GM21723 (cell line): ENCODE measurements around the gene GLT8D2.

ENCODE experiments used
- ATAC-seq: cut with Tn5 transposase; IDR thresholded peaks from one replicate; pipeline ENCODE4 v1.9.1; 2021; ENCODE audit warnings: mild to moderate bottlenecking, moderate library complexity; ENCODE audit not compliant: unreplicated experiment

GLT8D2 gene

DNA sequence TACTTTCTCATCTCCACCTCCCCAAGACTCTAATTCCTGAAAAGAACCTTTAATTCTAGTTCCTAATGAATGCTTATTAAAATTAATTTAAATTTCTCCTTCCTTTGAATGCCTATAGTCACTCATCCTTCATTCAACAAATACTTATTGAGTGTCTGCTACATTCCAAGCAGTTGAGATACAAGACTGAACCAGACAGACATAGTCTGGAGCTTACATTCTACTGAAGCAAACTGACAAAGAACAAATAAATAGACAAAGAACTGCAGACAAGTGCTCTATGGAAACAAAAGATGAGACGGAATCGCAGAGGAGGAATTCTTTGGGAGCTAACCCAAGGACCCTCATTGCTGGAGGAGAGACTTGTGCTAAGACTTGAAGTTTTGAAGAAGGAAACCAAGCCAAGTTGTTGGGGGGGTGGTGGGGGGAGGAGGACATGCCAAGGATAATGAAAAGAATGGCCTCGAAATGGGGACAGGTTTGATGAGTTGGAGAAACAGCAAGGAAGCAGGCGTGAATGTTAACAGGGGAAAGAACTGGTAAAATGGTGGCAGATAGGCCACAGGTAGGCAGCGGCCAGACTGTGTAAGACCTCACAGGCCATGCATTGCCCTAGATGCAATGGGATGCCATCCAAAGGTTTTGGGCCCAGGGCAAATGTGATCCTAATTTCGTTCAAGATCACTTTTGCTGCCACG, 94.0 kb downstream of the GLT8D2 start:
- no peak for ATAC-seq

DNA sequence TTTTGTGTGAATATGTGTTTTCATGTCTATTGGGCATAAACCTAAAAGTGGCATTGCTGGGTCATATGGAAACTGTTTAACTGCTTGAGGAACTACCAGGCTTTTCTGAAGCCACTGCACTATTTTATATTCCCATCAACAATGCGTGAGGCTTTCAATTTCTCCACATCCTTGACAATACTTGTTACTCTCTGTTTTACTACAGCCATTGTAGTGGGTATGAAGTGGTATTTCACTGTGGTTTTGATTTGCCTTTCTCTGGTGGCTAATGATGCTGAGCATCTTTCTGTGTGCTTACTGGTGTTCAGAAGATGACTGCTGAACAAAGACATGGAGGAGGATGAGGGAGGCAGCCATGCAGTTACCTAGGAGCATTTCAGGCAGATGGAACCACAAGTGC, 97.5 kb downstream of the GLT8D2 start:
- ATAC-seq: no peak

DNA sequence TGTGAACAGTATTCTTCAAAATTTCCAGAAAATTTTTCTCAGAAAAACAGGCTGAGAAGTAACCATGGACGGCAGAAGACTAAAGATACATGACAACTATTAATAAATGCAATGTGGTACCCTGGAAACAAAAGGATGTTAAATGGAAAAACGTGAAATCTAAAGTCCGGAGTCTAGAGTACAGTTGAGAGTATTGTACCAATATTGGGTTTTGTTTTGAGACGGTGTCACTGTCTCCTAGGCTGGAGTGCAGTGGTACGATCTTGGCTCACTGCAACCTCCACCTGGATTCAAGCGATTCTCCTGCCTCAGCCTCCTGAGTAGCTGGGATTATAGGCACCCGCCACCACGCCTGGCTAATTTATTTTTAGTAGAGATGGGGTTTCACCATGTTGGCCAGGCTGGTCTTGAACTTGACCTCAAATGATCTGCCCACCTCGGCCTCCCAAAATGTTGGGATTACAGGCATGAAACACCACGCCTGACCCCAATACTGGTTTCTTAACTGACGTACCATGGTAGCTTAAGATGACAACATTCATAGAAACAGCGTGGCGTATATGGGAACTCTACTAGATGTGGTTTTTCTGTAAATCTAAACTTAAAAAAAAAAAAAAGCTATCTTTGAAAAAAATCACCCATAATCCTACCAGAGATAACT, 101.1 kb downstream of the GLT8D2 start:
- ATAC-seq: no peak

DNA sequence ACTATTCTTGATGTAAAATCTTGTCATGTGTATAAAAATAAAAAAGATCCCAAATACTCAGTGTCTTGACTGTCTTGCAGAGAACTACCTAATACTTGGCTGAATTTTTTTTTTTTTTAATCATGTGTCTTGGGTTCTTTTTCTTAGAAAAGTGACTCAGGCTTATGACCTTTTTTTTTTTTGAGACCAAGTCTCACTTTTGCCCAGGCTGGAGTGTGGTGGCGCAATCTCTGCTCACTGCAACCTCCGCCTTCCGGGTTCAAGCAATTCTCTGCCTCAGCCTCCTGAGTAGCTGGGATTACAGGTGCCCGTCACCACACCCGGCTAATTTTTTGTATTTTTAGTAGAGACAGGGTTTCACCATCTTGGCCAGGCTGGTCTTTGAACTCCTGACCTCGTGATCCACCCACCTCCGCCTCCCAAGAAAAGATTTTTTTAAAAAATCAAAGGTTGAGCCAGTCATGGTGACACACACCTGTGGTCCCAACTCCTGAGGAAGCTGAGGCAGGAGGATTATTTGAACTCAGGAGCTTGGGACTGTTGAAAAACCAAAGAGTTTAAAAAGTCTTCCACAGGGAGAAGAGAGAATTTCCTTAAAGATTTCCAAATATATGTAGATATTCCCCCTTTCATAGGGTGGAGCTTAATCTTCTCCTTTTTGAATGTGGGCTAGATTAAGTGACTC, 102.0 kb downstream of the GLT8D2 start:
- no peak for ATAC-seq

DNA sequence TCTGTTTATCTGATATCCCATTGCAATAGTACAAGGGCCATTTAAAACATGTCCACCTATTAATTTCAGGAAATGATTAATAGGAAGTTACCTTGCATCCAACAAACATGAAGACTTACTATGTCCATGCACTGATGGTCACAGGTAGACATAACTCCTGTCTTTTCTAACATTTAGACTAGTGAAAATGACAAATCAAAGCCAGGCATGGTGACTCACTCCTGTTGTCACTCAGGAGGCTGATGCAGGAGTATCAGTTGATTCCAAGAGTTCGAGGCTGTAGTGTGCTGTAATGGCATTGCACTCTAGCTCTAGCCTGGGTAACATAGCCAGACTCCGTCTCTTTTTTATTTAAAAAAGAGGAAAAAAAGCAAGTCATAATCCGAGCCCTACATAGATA, 105.0 kb downstream of the GLT8D2 start:
- ATAC-seq: no peak
